Astrocyte (in vitro differentiated cells and primary cell): ENCODE measurements around the gene MYH9. TPM values are rescaled to one million over a fixed set of nuclear protein-coding genes. Genes with fewer than 3 reads are reported as not detected.

Experiments used
- DNase-seq: peaks from one replicate; pipeline ENCODE4 v3.0.0-alpha.2; 2010; ENCODE audit warnings: low read depth
- FAIRE-seq: peaks from 2 replicates; lab custom pipeline; 2011; peaks lifted over from hg19 to GRCh38; lab: Jason Lieb, UNC
- H2AFZ ChIP-seq: 2 replicates; pipeline ENCODE4 v1.6.0; 2012; ENCODE audit warnings: low read depth, low read length, inconsistent platforms
- H3K27ac ChIP-seq: 2 replicates; pipeline ENCODE4 v1.5.1; 2011; ENCODE audit warnings: low read depth, low read length, inconsistent platforms
- H3K27me3 ChIP-seq: 2 replicates; pipeline ENCODE4 v1.6.0; 2011; ENCODE audit warnings: low read length, inconsistent platforms; ENCODE audit not compliant: insufficient read depth
- H3K36me3 ChIP-seq: 2 replicates; pipeline ENCODE4 v1.5.1; 2011; ENCODE audit warnings: low read length, inconsistent platforms; ENCODE audit not compliant: insufficient read depth
- H3K4me1 ChIP-seq: 2 replicates; pipeline ENCODE4 v1.5.1; 2011; ENCODE audit warnings: low read length, inconsistent platforms; ENCODE audit not compliant: insufficient read depth
- H3K4me2 ChIP-seq: 2 replicates; pipeline ENCODE4 v1.6.0; 2012; ENCODE audit warnings: low read length, inconsistent platforms
- H3K4me3 ChIP-seq: 2 replicates; pipeline ENCODE4 v1.5.1; 2011; ENCODE audit warnings: low read depth, mild to moderate bottlenecking, low read length, inconsistent platforms; ENCODE audit not compliant: insufficient read depth
- H3K79me2 ChIP-seq: 2 replicates; pipeline ENCODE4 v1.6.0; 2012; ENCODE audit warnings: mild to moderate bottlenecking, low read length, inconsistent platforms; ENCODE audit not compliant: insufficient read depth
- H3K9ac ChIP-seq: 2 replicates; pipeline ENCODE4 v1.6.0; 2012; ENCODE audit warnings: mild to moderate bottlenecking, low read length, inconsistent platforms
- H3K9me3 ChIP-seq: 2 replicates; pipeline ENCODE4 v1.5.1; 2012; ENCODE audit warnings: low read depth, mild to moderate bottlenecking, low read length, inconsistent platforms; ENCODE audit not compliant: insufficient read depth
- H4K20me1 ChIP-seq: 2 replicates; pipeline ENCODE4 v1.6.0; 2012; ENCODE audit warnings: low read length, inconsistent platforms; ENCODE audit not compliant: insufficient read depth
- H3K27ac Mint-ChIP-seq: one replicate; pipeline ENCODE4 v1.8.0; 2021; ENCODE audit warnings: mild to moderate bottlenecking, mixed read lengths; ENCODE audit not compliant: unreplicated experiment
- H3K27me3 Mint-ChIP-seq: one replicate; pipeline ENCODE4 v1.8.0; 2021; ENCODE audit warnings: low read depth, mixed read lengths; ENCODE audit not compliant: unreplicated experiment
- H3K36me3 Mint-ChIP-seq: one replicate; pipeline ENCODE4 v1.8.0; 2021; ENCODE audit warnings: low read depth, mixed read lengths; ENCODE audit not compliant: unreplicated experiment
- H3K4me1 Mint-ChIP-seq: one replicate; pipeline ENCODE4 v1.8.0; 2021; ENCODE audit warnings: low read depth, mixed read lengths; ENCODE audit not compliant: unreplicated experiment
- H3K4me3 Mint-ChIP-seq: one replicate; pipeline ENCODE4 v1.8.0; 2021; ENCODE audit warnings: mild to moderate bottlenecking, moderate library complexity, mixed read lengths; ENCODE audit not compliant: unreplicated experiment
- H3K9me3 Mint-ChIP-seq: one replicate; pipeline ENCODE4 v1.8.0; 2021; ENCODE audit warnings: mild to moderate bottlenecking, mixed read lengths; ENCODE audit not compliant: unreplicated experiment
- CTCF ChIP-seq: IDR thresholded peaks from 2 replicates; pipeline ENCODE4 v1.5.1; 2011; ENCODE audit warnings: low read depth, mild to moderate bottlenecking, inconsistent platforms, low read length, moderate library complexity; ENCODE audit not compliant: insufficient read depth
- EZH2 ChIP-seq: IDR thresholded peaks from 2 replicates; pipeline ENCODE4 v1.6.1; 2012; ENCODE audit warnings: mild to moderate bottlenecking, low read length, inconsistent platforms; ENCODE audit not compliant: insufficient read depth
- total RNA-seq: library from RNA; stranded (reverse); gene quantifications from 2 replicates; pipeline ENCODE4 v1.2.1, GENCODE V29; 2021

Gene MYH9
- total RNA-seq, 1 donor from 2014 or later = 2,278 TPM

- peak overlapping the region; percentile 37 for H3K9ac ChIP-seq
- Mint-ChIP-seq H3K4me3 (peak overlapping the region; percentile 69), H3K9me3 (no peaks in the 10 kb centered on the region), H3K27ac (peak overlapping the region; percentile 91), H3K36me3 (peaks cover 30% of the 10 kb centered on the region), H3K4me1 (peaks cover 88% of the 10 kb centered on the region), H3K27me3 (no peaks in the 10 kb centered on the region)
- H3K79me2 ChIP-seq = peaks cover 99% of the 10 kb centered on the region
- H3K36me3 ChIP-seq = peaks cover 24% of the 10 kb centered on the region
- H3K27ac ChIP-seq = peak overlapping the region; percentile 67
- no peaks in the 10 kb centered on the region for H3K27me3 ChIP-seq
- no peak overlapping the region for H2AFZ ChIP-seq
- DNase-seq = no peak
- peaks cover 99% of the 10 kb centered on the region for H4K20me1 ChIP-seq
- no peak for FAIRE-seq
- H3K4me2 ChIP-seq = peak overlapping the region; percentile 75
- no peak for TF ChIP-seq EZH2
- TF ChIP-seq CTCF = no peak
- peaks cover 93% of the 10 kb centered on the region for H3K4me1 ChIP-seq
- no peaks in the 10 kb centered on the region for H3K9me3 ChIP-seq
- H3K4me3 ChIP-seq = no peak overlapping the region
These were observed 28.2 kb downstream of the MYH9 start for GRCh38 chr22:36359470-36359996.

- FAIRE-seq (no peak), DNase-seq (no peak)
- Histone ChIP-seq H3K4me2 (peak overlapping the region; percentile 75), H3K27ac (peak overlapping the region; percentile 67), H3K27me3 (no peaks in the 10 kb centered on the region), H2AFZ (no peak overlapping the region), H3K9me3 (no peaks in the 10 kb centered on the region), H3K9ac (peak overlapping the region; percentile 37), H4K20me1 (peaks cover 99% of the 10 kb centered on the region), H3K4me1 (peaks cover 93% of the 10 kb centered on the region), H3K4me3 (no peak overlapping the region), H3K79me2 (peaks cover 99% of the 10 kb centered on the region), H3K36me3 (peaks cover 24% of the 10 kb centered on the region)
- Mint-ChIP-seq H3K9me3 (no peaks in the 10 kb centered on the region), H3K36me3 (peaks cover 27% of the 10 kb centered on the region), H3K27me3 (no peaks in the 10 kb centered on the region), H3K27ac (peak overlapping the region; percentile 91), H3K4me3 (peak overlapping the region; percentile 69), H3K4me1 (peaks cover 88% of the 10 kb centered on the region)
- TF ChIP-seq CTCF (no peak), EZH2 (no peak)
These were observed 29.0 kb downstream of the MYH9 start for GRCh38 chr22:36358533-36359469.
